ENCODE results near the gene LRRC14B.

GRCh38 chr5:218457-219291 is 27.4 kb downstream of the LRRC14B start:
- TF ChIP-seq CTCF (IDR thresholded peaks at IDR 0.05) (peak in 1 of 7 experiments; percentile 9), POLR2A (IDR thresholded peaks at IDR 0.05) (peak in 1 of 3 donors; percentile 15)

Measured in body of pancreas (tissue), 4 donors.